ES-I3 (cell line): ENCODE measurements around the gene EXOSC1.
"Not testable (repeated sequence)": the region's sequence is repeated elsewhere in the genome, so short reads cannot be mapped to it uniquely, and the experiment has no call there.

Experiments used
- H3K36me3 ChIP-seq: 2 replicates; pipeline ENCODE4 v1.6.1; 2013; ENCODE audit warnings: mild to moderate bottlenecking, low read length, control low read depth, moderate library complexity; ENCODE audit not compliant: insufficient read depth
- H3K4me1 ChIP-seq: 2 replicates; pipeline ENCODE4 v1.6.1; 2013; ENCODE audit warnings: mild to moderate bottlenecking, control low read depth, low read length; ENCODE audit not compliant: insufficient read depth
- H3K9ac ChIP-seq: 2 replicates; pipeline ENCODE4 v1.6.1; 2013; ENCODE audit warnings: low read depth, mild to moderate bottlenecking, low read length, moderate library complexity
- H3K9me3 ChIP-seq: 2 replicates; pipeline ENCODE4 v1.6.1; 2013; ENCODE audit warnings: mild to moderate bottlenecking, low read length, moderate library complexity; ENCODE audit not compliant: control insufficient read depth, insufficient read depth

EXOSC1 gene

DNA sequence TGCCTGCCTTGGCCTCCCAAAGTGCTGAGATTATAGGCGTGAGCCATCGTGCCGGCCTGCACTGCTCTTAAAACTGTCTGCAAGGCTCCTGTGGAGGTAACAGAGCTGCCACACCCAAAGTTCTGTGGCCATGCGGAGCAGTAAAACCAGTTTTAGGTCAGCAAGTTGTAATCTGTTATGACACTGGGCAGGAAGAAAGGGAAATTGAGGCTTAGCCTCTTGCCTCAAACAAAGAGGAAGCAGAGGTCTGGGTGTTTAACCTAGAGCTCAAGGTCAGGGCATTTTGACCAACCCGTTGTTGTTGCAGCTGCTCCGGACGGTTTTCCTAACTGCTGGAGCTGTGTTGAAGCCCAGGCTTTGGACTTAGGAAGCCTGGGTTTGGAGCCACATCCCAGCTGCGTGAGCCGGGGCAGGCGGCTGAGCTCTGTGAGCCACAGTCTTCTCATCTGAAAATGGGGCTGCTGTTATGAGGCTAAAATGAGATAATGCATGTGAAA lies 37.3 kb downstream of the EXOSC1 start:
- no peak overlapping the region for H3K9ac ChIP-seq
- H3K36me3 ChIP-seq = no peaks in the 10 kb centered on the region
- peaks cover 1% of the 10 kb centered on the region; the same call in 1 of the 2 replicates for H3K4me1 ChIP-seq
- no peaks in the 10 kb centered on the region for H3K9me3 ChIP-seq

DNA sequence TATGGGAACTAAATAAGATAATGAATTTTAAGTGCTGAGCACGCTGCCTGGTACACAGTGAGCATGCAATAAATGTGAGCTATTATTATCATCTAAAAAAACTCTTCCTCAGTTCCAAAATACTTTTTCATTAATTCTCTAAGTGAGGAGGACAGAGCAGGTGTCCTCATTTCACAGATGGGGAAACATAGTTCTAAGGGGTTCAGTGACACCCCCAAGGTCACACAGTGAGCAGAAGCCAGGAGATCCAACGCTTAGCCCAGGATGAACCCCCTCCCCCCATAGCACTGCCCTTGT lies 37.9 kb downstream of the EXOSC1 start:
- Histone ChIP-seq H3K9ac (no peak overlapping the region), H3K9me3 (no peaks in the 10 kb centered on the region), H3K4me1 (no peaks in the 10 kb centered on the region), H3K36me3 (no peaks in the 10 kb centered on the region)

DNA sequence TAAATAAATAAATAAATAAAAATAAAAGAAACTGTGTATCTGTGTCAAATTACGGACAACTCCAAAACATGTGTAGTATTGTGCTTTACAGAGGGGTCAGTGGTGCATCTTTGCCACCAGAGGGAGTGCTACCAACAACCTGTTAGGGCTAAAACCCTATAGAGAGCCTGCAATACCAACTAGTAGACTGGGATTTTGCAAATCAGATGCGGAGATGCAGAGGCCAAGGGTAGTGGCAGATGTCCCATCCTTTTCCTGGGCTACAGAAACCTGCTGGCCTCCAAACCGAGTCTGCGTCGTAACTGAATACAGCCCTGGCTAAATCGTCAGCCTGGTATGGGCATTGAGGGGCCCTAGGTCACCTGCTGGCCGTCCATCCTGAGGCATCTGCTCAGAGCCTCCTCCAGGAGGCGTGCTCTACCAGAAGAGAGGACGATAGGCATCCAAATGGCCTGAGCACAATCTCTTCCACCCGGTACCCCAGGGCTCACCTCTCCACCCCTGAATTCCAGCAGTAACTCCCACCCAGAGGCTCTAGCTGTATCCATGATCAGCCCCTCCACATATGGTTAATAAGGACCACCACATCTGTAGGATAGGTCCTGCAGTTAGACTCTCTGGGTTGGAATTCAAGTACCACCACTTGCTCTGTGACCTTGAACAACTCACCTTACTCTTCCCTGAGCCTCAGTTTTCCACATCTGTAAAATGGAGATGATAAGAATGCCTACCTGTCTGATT lies 38.4 kb downstream of the EXOSC1 start:
- H3K9ac ChIP-seq = peak overlapping the region; percentile 51; the same call in 1 of the 2 replicates

DNA sequence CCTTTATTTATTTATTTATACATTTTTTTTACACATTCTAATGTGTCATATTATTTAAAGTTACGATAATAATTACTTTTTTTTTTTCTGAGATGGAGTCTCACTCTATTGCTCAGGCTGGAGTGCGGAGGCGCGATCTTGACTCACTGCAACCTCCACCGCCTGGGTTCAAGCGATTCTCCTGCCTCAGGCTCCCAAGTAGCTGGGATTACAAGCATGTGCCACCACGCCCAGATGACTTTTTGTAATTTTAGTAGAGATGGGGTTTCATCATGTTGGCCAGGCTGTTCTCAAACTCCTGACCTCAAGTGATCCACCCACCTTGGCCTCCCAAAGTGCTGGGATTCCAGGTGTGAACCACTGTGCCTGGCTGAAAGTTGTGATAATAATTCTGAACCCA lies 39.3 kb downstream of the EXOSC1 start:
- not testable (repeated sequence) for H3K4me1 ChIP-seq, H3K9ac ChIP-seq, H3K36me3 ChIP-seq, H3K9me3 ChIP-seq

More for the DNA sequence above, 38.4 kb downstream of the EXOSC1 start:
- no peaks in the 10 kb centered on the region for H3K4me1 ChIP-seq
- H3K36me3 ChIP-seq = no peaks in the 10 kb centered on the region
- H3K9me3 ChIP-seq = no peaks in the 10 kb centered on the region

DNA sequence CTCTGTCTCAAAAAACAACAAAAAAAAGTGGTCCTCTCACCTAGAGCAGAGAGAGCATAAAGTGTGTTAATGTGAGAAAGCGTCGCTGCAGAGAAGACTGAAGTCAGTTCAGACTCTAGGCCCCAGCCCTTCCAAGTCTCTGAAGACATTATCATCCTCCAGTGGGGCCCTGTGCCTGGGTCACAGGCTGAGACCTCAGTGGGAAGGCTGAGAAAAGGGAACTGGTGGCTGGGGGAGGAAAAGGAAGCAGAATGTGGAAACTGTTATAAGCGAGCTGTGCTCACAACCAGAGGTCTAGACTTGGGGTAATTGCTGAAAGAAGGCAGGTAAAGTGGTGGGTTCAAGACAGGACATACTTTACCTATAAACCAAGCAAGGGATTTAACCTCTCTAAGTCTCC lies 39.7 kb downstream of the EXOSC1 start:
- no peaks in the 10 kb centered on the region for H3K4me1 ChIP-seq
- no peaks in the 10 kb centered on the region for H3K36me3 ChIP-seq
- H3K9ac ChIP-seq = no peak overlapping the region
- H3K9me3 ChIP-seq = no peaks in the 10 kb centered on the region

DNA sequence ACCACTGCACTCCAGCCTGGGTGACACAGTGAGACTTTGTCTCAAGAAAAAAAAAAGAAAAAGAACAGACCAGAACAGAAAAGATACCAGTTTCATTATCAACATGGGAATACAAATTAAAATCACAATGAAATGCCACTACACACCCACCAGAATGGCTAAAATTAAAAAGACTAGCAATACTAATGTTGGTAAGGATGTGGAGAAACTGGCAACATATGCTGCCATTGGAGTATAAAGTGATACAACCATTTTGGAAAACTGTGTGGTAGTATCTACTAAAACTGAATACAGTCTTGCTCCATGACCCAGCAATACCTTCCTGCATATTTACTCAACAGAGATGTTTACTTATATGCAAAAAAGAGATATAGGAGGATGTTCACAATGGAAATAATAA lies 41.8 kb downstream of the EXOSC1 start:
- Histone ChIP-seq H3K9ac (no peak overlapping the region), H3K36me3 (no peaks in the 10 kb centered on the region), H3K9me3 (no peaks in the 10 kb centered on the region), H3K4me1 (no peaks in the 10 kb centered on the region)

DNA sequence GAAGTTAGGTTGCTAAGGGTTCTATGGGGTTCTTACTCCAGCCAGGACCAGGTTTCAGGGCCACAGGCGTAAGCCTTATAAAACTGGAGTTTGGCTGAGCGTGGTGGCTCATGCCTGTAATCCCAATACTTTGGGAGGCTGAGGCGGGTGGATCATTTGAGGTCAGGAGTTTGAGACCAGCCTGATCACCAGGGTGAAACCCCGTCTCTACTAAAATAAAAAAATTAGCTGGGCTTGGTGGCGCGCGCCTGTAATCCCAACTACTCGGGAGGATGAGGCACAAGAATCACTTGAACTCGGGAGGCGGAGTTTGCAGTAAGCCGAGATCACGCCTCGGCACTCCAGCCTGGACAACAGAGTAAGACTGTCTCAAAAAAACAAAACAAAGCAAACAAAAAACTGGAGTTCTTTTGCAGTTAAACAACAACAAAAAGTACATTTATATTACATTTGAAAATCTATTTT lies 44.3 kb downstream of the EXOSC1 start:
- Histone ChIP-seq H3K4me1 (no peaks in the 10 kb centered on the region), H3K9ac (peak overlapping the region; percentile 73; the same call in 1 of the 2 replicates), H3K36me3 (no peaks in the 10 kb centered on the region), H3K9me3 (no peaks in the 10 kb centered on the region)

DNA sequence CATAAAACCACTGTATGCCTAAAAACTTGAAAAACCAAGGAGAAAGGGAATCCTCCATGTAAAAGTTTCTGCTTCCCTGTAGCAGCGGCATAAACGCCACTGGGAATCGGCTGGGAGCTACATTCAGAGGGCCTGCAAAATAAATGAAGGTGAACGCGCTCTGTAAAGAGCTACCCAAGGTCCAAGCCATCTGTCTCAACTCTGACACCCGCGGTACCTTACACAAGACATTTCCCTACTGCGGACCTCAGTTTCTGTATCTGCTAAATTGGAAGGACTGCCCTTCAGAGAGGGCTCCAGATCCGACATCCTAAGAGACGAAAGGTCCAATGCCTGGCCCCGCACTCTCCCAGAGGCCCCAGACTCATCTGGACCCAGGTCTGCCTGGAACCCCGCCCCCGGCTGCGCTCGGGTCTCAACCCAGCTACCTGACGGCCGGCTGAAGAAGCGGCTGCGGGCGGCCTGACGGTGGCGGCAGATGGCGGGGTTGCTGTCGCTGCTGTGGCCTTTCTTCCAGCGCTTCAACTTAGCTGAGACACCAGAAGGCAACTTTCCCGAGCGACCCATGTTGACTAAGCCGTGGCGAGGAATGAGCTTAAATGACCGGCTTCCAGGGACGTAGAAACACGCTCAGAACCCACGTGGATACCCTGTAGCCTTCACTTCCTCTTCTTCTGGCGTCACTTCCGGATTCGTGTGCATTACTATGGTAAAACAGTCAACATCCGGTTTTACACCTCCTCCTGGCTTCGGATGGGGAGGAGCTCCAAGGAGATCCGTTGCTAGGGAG lies 44.9 kb downstream of the EXOSC1 start, which contains the start of gene RRP12:
RRP12 (minus strand) TSS at position 676 of the 790 bp plus-strand sequence; CDS start at position 567, 109 bp downstream.
- peak within 1 kb of the TSS; percentile 73; the same call in 1 of the 2 replicates for H3K9ac ChIP-seq
- H3K4me1 ChIP-seq = no peaks in the 10 kb centered on the region
- H3K36me3 ChIP-seq = no peaks in the 10 kb centered on the region
- H3K9me3 ChIP-seq = no peaks in the 10 kb centered on the region

DNA sequence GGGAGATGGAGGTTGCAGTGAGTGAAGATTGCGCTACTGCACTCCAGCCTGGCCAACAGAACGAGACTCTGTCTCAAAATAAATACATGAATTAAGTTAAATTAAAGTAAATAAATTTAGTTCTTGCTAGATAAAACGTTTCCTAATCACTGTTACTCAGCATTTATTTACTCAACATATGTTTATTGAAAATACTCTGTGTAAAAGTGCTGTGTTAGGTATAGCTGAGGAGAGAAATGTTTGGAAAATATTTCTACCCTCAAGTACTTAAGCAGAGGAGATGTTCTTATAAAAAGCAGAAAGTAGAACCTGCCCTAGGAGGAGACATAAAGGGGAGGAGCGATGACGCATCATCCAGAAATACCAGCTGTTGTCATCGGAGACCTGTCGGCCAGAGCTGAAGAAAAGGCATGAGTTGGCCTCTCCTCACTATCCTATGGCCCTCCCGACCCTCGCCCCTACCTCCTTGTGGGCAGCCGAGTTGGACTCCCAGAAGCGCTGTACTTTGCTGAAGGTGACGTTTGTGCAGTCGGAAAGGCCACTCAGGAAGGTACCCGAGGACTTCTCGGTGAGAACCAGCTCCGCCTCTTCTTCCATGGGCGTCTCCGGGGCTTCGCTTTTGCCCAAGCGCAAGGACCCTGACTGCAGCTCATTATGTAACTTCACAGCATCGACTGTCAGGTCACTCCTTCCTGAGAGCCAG lies 45.8 kb downstream of the EXOSC1 start:
- no peaks in the 10 kb centered on the region for H3K36me3 ChIP-seq
- no peaks in the 10 kb centered on the region for H3K9me3 ChIP-seq
- H3K4me1 ChIP-seq = no peaks in the 10 kb centered on the region
- peak overlapping the region; percentile 73; the same call in 1 of the 2 replicates for H3K9ac ChIP-seq

DNA sequence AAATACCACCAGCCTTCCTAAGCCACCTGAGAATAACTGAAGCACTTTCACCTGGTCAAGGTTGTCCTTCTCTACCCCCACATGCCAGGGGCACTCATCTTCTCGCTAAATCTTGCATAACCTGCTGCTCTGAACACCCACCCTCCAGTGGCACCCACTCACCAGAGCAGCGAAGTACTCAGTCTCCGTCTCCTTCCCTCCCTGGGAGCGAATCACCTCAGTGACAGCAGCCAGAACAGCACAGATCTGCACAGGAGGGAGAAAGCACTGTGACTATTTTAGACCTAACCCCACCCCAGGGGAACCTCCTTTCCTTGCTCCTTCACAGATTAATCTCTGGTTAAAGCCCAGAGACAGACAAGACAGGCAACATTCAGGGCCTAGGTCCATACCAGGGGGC lies 49.8 kb downstream of the EXOSC1 start:
- Histone ChIP-seq H3K36me3 (0 out of 2 replicates have a peak, but pooled peaks cover 7% of the 10 kb centered on the region), H3K9me3 (no peaks in the 10 kb centered on the region), H3K9ac (no peak overlapping the region), H3K4me1 (no peaks in the 10 kb centered on the region)

DNA sequence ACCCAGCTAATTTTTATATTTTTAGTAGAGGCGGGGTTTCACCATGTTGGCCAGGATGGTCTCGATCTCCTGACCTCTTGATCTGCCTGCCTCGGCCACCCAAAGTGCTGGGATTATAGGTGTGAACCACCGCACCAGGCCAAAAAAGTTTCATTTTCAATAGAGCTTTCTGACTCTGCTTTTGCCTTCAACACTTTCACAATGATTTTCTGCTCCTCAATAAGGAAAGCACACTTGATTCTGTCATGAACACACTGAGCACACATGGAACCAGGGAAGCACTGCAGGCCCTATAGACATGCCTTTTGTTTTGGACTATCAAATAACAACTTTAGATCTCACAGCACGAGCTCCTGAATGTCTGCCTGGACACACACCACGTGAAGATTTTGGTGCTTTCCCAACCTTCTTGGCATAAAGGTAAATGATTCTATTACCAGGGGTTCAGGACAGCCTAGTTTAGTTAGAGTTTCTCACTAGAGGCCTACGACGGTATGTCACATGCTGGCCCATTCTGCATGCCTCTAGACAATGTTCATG lies 52.7 kb downstream of the EXOSC1 start:
- no peaks in the 10 kb centered on the region for H3K4me1 ChIP-seq
- peaks cover 19% of the 10 kb centered on the region for H3K36me3 ChIP-seq
- H3K9ac ChIP-seq = no peak overlapping the region
- no peaks in the 10 kb centered on the region for H3K9me3 ChIP-seq

DNA sequence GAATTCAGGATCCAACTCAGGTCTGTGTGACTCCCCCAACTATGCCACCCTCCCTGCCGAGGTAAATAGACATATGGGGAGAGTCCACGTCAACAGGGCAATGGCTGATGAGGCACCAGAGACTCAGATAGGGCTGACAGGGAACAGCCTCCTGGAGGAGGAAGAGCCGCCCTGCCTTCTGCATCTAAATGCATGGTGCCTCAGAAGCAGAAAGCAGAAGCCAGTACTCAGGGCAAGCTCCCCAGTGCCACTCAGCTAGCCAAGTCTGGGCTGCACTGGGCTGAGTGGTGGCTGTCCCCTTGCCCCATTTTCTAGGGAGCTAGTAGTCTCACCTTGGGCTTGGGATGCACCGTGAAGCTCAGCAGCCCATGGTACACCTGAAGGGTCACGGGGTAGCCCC lies 55.7 kb downstream of the EXOSC1 start:
- no peak overlapping the region for H3K9ac ChIP-seq
- no peaks in the 10 kb centered on the region for H3K9me3 ChIP-seq
- H3K4me1 ChIP-seq = no peaks in the 10 kb centered on the region
- H3K36me3 ChIP-seq = peaks cover 26% of the 10 kb centered on the region

DNA sequence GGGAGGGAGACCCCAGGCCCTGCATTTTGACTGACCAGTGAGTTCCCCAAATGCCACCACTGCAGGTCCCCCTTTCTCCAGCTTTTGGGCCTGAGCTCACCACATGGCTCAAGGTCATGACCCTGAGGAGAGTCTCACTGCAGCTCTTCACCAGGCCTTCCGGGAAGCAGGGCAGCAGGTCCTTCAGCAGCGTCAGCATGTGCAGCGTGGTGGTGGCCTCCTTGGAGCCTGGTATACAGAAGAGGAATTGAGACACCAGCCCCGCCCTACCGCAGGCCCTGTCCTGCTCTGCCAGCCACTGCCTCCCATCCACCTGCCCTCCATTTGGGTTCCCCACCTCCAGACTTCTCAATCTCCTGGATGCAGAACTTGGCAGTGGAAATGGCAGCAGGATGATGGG lies 57.7 kb downstream of the EXOSC1 start:
- Histone ChIP-seq H3K36me3 (peaks cover 24% of the 10 kb centered on the region), H3K4me1 (no peaks in the 10 kb centered on the region), H3K9me3 (no peaks in the 10 kb centered on the region), H3K9ac (no peak overlapping the region)
